ENCODE results near the gene ALOXE3. TPM values are rescaled to one million over a fixed set of nuclear protein-coding genes. Genes with fewer than 3 reads are reported as not detected.

Gene ALOXE3
- polyA plus RNA-seq, 2 donors: 0.43 to 1.7 TPM

DNA sequence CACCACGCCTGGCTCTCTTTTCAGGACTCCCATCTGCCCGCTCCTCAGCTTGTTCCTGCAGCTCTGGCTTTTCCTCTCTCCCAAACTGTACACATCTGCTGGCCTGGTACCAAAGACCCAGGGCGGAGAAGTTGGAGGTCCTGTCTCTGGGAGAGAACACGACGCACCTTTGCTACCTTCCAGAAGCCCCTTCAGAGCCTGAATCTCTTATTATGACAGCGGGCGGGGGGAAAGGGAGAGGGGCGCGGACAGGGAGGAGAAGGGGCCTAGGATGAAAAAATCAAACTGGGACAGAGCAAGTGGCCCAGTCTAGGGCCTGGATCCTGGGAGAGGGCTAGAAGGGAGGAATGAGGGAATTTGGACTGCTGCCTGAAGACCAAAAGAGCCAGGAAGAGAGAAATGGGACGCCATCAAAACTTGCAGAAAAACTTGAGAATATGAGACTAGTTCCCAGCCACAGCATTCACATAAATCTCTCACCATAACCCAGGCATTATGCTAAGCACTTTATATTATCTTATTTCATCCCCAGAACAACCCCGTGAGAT lies 36.4 kb upstream of the ALOXE3 start:
- H3K27ac ChIP-seq (ENCODE audit: low read depth in 2 of 2, low read length in 1 of 2): peak overlapping the region; percentile 100
- H3K36me3 ChIP-seq (ENCODE audit: control insufficient read depth in 2 of 2, insufficient read depth in 2 of 2, low read length in 1 of 2): peaks cover 2 to 11% of the 10 kb centered on the region in 2 donors
- H3K4me1 ChIP-seq (ENCODE audit: control insufficient read depth in 2 of 2, insufficient read depth in 2 of 2, low read length in 1 of 2): peaks cover 2 to 27% of the 10 kb centered on the region in 2 donors
- peak overlapping the region; percentile 85 to 87 for H3K4me3 ChIP-seq (ENCODE audit: low read depth in 1 of 2, low read length in 2 of 2)
- no peaks in the 10 kb centered on the region for H3K9me3 ChIP-seq (ENCODE audit: control insufficient read depth in 2 of 2, insufficient read depth in 1 of 2, low read depth in 1 of 2, low read length in 1 of 2)
- 19 to 31% methylated on average over 11 of the region's 11 CpGs for WGBS, 2 donors
- no peaks in the 10 kb centered on the region for H3K27me3 ChIP-seq (ENCODE audit: control insufficient read depth in 1 of 2, insufficient read depth in 2 of 2, low read length in 2 of 2)

DNA sequence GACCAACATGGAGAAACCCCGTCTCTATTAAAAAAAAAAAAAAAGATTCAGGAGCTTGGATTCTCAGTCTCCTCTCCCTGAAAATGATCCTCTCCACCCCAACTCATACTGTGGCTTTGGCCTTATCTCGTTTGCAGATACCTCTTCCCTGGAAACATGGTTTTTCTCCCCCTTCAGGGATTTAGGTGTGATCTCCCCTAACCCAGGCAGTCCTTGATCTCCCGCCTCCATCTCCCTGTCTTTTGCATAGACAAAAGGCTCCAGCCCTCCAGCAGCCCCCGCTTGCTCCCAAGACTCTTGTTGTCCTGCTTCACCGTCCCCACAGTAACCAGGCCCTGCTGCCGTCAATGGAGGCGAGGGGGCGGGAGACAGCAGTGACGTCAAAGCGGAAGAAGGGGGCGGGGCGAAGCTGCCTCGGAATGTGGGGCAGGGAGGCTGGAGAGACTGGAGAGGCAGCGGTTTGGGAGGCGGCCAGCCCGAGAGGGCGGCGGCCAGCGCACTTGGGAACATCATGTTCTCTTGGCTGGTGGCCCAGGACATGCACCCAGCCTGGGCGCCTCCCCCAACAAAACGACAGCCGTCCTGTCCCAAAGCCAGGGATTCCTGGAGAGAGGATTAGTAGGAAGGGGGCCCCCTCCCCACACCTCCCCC lies 35.8 kb upstream of the ALOXE3 start:
- Histone ChIP-seq H3K27me3 (ENCODE audit: control insufficient read depth in 1 of 2, insufficient read depth in 2 of 2, low read length in 2 of 2) (no peaks in the 10 kb centered on the region), H3K9me3 (ENCODE audit: control insufficient read depth in 2 of 2, insufficient read depth in 1 of 2, low read depth in 1 of 2, low read length in 1 of 2) (no peaks in the 10 kb centered on the region), H3K27ac (ENCODE audit: low read depth in 2 of 2, low read length in 1 of 2) (peak overlapping the region; percentile 100), H3K4me3 (ENCODE audit: low read depth in 1 of 2, low read length in 2 of 2) (peak overlapping the region; percentile 85 to 87), H3K4me1 (ENCODE audit: control insufficient read depth in 2 of 2, insufficient read depth in 2 of 2, low read length in 1 of 2) (peaks cover 2 to 27% of the 10 kb centered on the region in 2 donors), H3K36me3 (ENCODE audit: control insufficient read depth in 2 of 2, insufficient read depth in 2 of 2, low read length in 1 of 2) (peaks cover 6 to 14% of the 10 kb centered on the region in 2 donors)
- WGBS, 2 donors: 4 to 6% methylated on average over 22 of the region's 22 CpGs

DNA sequence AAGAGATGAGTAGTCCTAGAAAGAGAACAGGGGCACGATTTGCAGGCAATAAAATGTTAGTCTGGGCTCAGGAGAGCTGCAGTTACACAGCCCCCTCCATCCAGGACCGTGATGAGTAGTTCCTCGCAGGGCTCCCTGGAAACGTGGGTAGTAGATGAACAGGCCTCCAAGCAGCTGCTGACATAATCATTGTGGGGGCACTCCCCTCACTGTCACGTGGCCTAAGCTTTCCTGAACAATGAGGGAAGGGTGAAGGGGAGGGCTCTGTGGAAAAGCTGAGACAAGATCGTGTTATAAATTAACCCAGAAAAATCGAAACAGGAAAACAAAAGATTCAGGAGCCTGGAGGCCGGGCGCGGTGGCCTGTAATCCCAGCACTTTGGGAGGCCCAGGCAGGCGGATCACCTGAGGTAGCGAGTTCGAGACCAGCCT lies 35.2 kb upstream of the ALOXE3 start:
- Histone ChIP-seq H3K27me3 (ENCODE audit: control insufficient read depth in 1 of 2, insufficient read depth in 2 of 2, low read length in 2 of 2) (no peaks in the 10 kb centered on the region), H3K4me1 (ENCODE audit: control insufficient read depth in 2 of 2, insufficient read depth in 2 of 2, low read length in 1 of 2) (peaks cover 2 to 26% of the 10 kb centered on the region in 2 donors), H3K27ac (ENCODE audit: low read depth in 2 of 2, low read length in 1 of 2) (peak overlapping the region; percentile 100), H3K36me3 (ENCODE audit: control insufficient read depth in 2 of 2, insufficient read depth in 2 of 2, low read length in 1 of 2) (peaks cover 6 to 17% of the 10 kb centered on the region in 2 donors), H3K4me3 (ENCODE audit: low read depth in 1 of 2, low read length in 2 of 2) (peak overlapping the region; percentile 31 to 45), H3K9me3 (ENCODE audit: control insufficient read depth in 2 of 2, insufficient read depth in 1 of 2, low read depth in 1 of 2, low read length in 1 of 2) (no peaks in the 10 kb centered on the region)
- WGBS, 2 donors: 9 to 14% methylated on average over 13 of the region's 13 CpGs

DNA sequence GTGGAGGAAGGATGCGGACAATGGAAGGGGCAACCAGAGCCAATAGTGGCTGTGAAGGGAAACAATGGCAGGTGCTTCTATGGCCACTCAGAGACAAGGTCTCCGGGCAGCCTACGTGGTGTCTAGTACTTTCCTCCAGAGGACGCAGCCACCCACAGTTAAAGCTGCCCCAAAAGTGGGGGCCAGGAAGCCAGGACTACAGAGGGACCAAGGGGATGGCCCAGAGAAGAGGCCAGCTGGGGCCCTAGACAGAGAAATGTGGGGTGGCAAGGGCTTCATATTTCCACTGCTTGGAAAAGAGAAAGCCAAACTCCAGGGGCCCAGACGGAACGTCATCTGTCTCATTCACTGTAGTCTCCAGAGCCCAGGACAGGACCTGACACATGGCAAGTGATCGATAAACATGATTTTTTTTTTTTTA lies 34.7 kb upstream of the ALOXE3 start:
- Histone ChIP-seq H3K9me3 (ENCODE audit: control insufficient read depth in 2 of 2, insufficient read depth in 1 of 2, low read depth in 1 of 2, low read length in 1 of 2) (no peaks in the 10 kb centered on the region), H3K4me3 (ENCODE audit: low read depth in 1 of 2, low read length in 2 of 2) (peak overlapping the region; percentile 9 to 69), H3K27ac (ENCODE audit: low read depth in 2 of 2, low read length in 1 of 2) (peak overlapping the region; percentile 100), H3K4me1 (ENCODE audit: control insufficient read depth in 2 of 2, insufficient read depth in 2 of 2, low read length in 1 of 2) (peaks cover 2 to 24% of the 10 kb centered on the region in 2 donors), H3K36me3 (ENCODE audit: control insufficient read depth in 2 of 2, insufficient read depth in 2 of 2, low read length in 1 of 2) (peaks cover 6 to 22% of the 10 kb centered on the region in 2 donors), H3K27me3 (ENCODE audit: control insufficient read depth in 1 of 2, insufficient read depth in 2 of 2, low read length in 2 of 2) (no peaks in the 10 kb centered on the region)
- 69 to 71% methylated on average over 7 of the region's 7 CpGs for WGBS, 2 donors

DNA sequence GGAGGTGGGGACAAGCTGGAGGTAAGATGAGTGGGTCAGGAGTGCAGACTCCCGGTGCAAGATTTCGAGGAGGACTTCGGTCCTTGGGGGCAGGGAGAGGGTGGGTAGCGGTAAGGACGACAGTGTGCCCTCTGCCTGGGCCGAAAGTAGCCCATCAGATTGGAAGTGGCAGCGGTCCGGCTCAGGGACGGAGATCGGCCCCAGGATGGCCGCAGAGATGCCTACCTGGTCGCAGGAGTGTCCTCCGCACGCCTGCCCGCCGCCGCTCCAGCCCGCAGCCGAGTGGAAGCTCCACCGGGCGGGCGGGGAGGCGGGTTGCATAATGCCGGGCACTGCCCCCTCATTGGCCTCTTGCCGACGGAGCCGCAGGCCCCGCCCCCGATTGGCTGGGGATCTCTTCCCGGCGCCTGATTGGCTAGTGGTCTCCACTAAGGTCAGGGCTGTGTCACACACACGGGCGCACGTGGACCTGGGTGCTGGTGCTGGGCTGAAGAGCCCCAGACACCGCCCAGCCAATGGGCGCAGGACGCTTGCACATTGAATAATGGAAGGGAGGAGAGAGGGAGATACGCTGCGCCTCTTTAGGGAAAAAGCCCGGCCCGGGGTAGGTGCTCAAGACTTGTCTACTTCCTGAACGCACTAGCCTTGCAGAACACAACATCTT lies 33.9 kb upstream of the ALOXE3 start, which contains the start of gene PER1:
TSS of gene PER1 (minus strand) at position 293 of the 664 bp plus-strand sequence. CDS start 1,698 bp downstream, outside the sequence.
- 3 to 5% methylated on average over 41 to 42 of the region's 42 CpGs for WGBS, 2 donors
- Histone ChIP-seq H3K36me3 (ENCODE audit: control insufficient read depth in 2 of 2, insufficient read depth in 2 of 2, low read length in 1 of 2) (peaks cover 9 to 30% of the 10 kb centered on the region in 2 donors), H3K9me3 (ENCODE audit: control insufficient read depth in 2 of 2, insufficient read depth in 1 of 2, low read depth in 1 of 2, low read length in 1 of 2) (no peaks in the 10 kb centered on the region), H3K4me3 (ENCODE audit: low read depth in 1 of 2, low read length in 2 of 2) (peak within 1 kb of the TSS; percentile 48 to 69), H3K27ac (ENCODE audit: low read depth in 2 of 2, low read length in 1 of 2) (peak within 1 kb of the TSS; percentile 100), H3K4me1 (ENCODE audit: control insufficient read depth in 2 of 2, insufficient read depth in 2 of 2, low read length in 1 of 2) (peaks cover 2 to 24% of the 10 kb centered on the region in 2 donors), H3K27me3 (ENCODE audit: control insufficient read depth in 1 of 2, insufficient read depth in 2 of 2, low read length in 2 of 2) (no peaks in the 10 kb centered on the region)

DNA sequence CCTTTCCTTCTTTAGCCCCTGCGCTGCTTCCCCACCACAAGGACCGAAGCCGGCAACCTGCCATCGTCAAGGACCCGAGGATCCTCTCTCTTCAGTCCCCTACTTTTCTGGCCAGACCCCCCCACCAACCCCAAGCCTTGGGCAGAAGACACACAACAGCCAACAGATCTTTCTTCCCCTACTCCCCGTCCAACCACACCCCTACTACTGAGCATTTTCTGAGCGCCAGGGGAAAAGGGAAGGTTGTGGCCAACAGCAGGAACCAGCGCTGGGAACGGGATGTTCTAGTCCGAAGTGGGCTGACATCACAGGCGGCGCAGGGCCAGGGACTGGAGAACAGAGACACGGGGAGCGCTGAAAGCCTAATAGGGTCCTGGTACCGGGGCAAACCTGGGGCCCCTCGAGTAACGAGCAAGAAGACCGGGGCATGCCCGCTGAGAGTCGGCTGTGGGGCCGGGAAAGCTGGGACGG lies 33.4 kb upstream of the ALOXE3 start:
- Histone ChIP-seq H3K4me1 (ENCODE audit: control insufficient read depth in 2 of 2, insufficient read depth in 2 of 2, low read length in 1 of 2) (peaks cover 2 to 26% of the 10 kb centered on the region in 2 donors), H3K27me3 (ENCODE audit: control insufficient read depth in 1 of 2, insufficient read depth in 2 of 2, low read length in 2 of 2) (no peaks in the 10 kb centered on the region), H3K27ac (ENCODE audit: low read depth in 2 of 2, low read length in 1 of 2) (peak overlapping the region; percentile 100), H3K4me3 (ENCODE audit: low read depth in 1 of 2, low read length in 2 of 2) (peak overlapping the region; percentile 48 to 69), H3K9me3 (ENCODE audit: control insufficient read depth in 2 of 2, insufficient read depth in 1 of 2, low read depth in 1 of 2, low read length in 1 of 2) (no peaks in the 10 kb centered on the region), H3K36me3 (ENCODE audit: control insufficient read depth in 2 of 2, insufficient read depth in 2 of 2, low read length in 1 of 2) (peaks cover 15 to 36% of the 10 kb centered on the region in 2 donors)
- WGBS, 2 donors: 3 to 5% methylated on average over 22 of the region's 22 CpGs

DNA sequence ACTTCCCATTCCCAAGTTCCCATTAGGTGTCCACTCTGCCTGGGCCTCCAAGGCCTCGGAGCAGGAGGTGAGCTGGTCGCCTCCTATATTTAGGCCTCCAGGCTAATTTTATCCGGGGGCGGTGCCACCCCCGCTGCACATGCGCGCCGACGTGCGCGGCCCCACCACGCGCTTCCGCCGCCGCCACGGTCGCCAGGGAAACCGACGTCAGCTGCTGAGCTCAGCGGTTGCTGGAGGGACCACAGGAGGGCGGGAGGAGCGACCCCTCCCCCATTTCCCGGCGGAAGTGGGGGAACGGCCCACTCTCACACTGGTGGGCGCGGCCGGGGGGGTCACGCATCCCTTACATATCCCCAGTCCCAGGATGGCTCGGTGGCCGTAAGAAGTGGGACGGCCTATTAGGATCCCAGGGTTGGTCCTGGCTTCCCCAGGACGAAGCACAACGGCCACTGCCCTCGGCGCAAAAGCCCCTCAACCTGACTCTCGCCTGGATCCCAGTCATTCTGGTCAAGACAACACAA lies 32.9 kb upstream of the ALOXE3 start:
- H3K4me3 ChIP-seq (ENCODE audit: low read depth in 1 of 2, low read length in 2 of 2): peak overlapping the region; percentile 48 to 69
- H3K27me3 ChIP-seq (ENCODE audit: control insufficient read depth in 1 of 2, insufficient read depth in 2 of 2, low read length in 2 of 2): no peaks in the 10 kb centered on the region
- H3K4me1 ChIP-seq (ENCODE audit: control insufficient read depth in 2 of 2, insufficient read depth in 2 of 2, low read length in 1 of 2): peaks cover 2 to 26% of the 10 kb centered on the region in 2 donors
- H3K36me3 ChIP-seq (ENCODE audit: control insufficient read depth in 2 of 2, insufficient read depth in 2 of 2, low read length in 1 of 2): peaks cover 20 to 41% of the 10 kb centered on the region in 2 donors
- 5 to 12% methylated on average over 38 of the region's 38 CpGs for WGBS, 2 donors
- H3K27ac ChIP-seq (ENCODE audit: low read depth in 2 of 2, low read length in 1 of 2): peak overlapping the region; percentile 100
- peaks cover 0 to 2% of the 10 kb centered on the region in 2 donors for H3K9me3 ChIP-seq (ENCODE audit: control insufficient read depth in 2 of 2, insufficient read depth in 1 of 2, low read depth in 1 of 2, low read length in 1 of 2)

DNA sequence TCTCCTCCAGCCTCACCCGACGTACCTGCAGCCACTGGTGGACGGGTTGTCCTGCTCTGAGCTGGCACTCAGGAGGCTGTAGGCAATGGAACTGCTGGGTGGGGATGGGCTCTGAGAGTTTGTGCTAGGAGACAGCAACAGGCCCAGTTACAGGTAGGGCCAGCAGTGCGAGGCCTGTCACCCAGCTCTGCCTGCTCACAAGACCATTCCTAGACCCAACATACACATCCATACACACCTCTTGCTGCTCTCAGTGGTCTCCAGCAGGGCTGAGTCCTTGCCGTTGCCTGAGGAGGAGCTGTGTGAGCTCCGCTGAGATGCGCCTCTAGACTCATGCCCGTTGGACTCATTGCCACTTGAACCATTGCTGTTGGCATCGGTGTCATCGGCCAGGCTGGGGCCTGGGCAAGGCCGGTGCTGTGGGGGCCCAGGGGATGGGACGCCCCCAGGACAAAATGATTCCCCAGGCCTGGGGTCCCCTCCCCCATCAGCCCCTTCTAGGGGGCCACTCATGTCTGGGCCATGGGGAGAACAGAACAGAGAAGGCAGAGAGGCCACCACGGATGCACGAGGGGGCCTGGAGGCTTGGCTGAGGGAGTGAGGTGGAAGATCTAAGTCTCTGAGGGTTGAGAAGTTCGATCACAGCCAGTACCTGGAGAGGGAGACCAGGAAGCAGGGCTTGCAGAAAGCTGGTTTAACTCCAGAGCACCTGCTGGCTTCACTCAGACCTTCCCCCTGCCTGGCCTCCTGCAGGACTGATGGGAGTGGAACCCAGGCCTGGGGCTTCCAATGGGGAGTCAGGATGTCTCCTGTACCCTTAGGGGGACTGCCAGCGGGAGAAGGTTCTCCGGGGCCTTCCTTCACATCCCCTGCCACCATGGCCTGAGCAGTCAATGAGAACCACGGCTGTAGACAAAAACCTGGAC lies 32.1 kb upstream of the ALOXE3 start:
- H3K36me3 ChIP-seq (ENCODE audit: control insufficient read depth in 2 of 2, insufficient read depth in 2 of 2, low read length in 1 of 2): peaks cover 26 to 48% of the 10 kb centered on the region in 2 donors

More for the DNA sequence above, 32.1 kb upstream of the ALOXE3 start:
- Histone ChIP-seq H3K4me1 (ENCODE audit: control insufficient read depth in 2 of 2, insufficient read depth in 2 of 2, low read length in 1 of 2) (peaks cover 2 to 26% of the 10 kb centered on the region in 2 donors), H3K4me3 (ENCODE audit: low read depth in 1 of 2, low read length in 2 of 2) (peak overlapping the region; percentile 48 to 69), H3K27ac (ENCODE audit: low read depth in 2 of 2, low read length in 1 of 2) (peak overlapping the region; percentile 100), H3K9me3 (ENCODE audit: control insufficient read depth in 2 of 2, insufficient read depth in 1 of 2, low read depth in 1 of 2, low read length in 1 of 2) (peaks cover 0 to 2% of the 10 kb centered on the region in 2 donors), H3K27me3 (ENCODE audit: control insufficient read depth in 1 of 2, insufficient read depth in 2 of 2, low read length in 2 of 2) (no peaks in the 10 kb centered on the region)
- WGBS, 2 donors: 76 to 77% methylated on average over 18 of the region's 18 CpGs

Measured in esophagus (tissue), 2 donors.